Adipose tissue (tissue), 3 donors: ENCODE data around the gene IGSF21. TPM values are rescaled to one million over a fixed set of nuclear protein-coding genes. Genes with fewer than 3 reads are reported as not detected.

ENCODE experiments used
- H3K27ac ChIP-seq: one replicate; pipeline ENCODE4 v1.5.1; 2013; ENCODE audit warnings: low read depth, low read length
- whole genome bisulfite sequencing, 3 donors: extraction: QIAGEN DNeasy Blood & Tissue Kit; methylation state at CpG; one replicate each; pipeline ENCODE4 v1.1.7; 2013; 5-methylcytosine and 5-hydroxymethylcytosine counted together
- polyA plus RNA-seq, 3 donors: library from polyadenylated mRNA; stranded (reverse); fragments of 200-250 nt; gene quantifications; one replicate each; pipeline ENCODE4 v1.2.3, GENCODE V29; 2013
- donor health status: healthy with polysubstance abuse.
- donor health status: Bipolar disorder and iron deficiency.
- donor health status: healthy.

IGSF21 gene
- polyA plus RNA-seq, 3 donors = 0.46 to 0.90 (median 0.48) TPM

GRCh38 chr1:18111605-18112297, 4.2 kb downstream of the IGSF21 start:
- no peak overlapping the region for H3K27ac ChIP-seq
- 42 to 53% (median 46%) methylated on average over 12 of the region's 12 CpGs for WGBS, 3 donors

- WGBS, 3 donors = 81 to 84% (median 81%) methylated on average over 3 of the region's 3 CpGs
- H3K27ac ChIP-seq = no peak overlapping the region
These were observed 5.0 kb downstream of the IGSF21 start for GRCh38 chr1:18112611-18113010.

- no peak overlapping the region for H3K27ac ChIP-seq
- WGBS, 3 donors = 67 to 77% (median 70%) methylated on average over 3 of the region's 3 CpGs
These were observed 7.3 kb downstream of the IGSF21 start for GRCh38 chr1:18114726-18115410.

- no peak overlapping the region for H3K27ac ChIP-seq
- 87 to 94% (median 90%) methylated on average over 1 of the region's 1 CpG for WGBS, 3 donors
These were observed 9.2 kb downstream of the IGSF21 start for GRCh38 chr1:18116777-18117176.

- H3K27ac ChIP-seq = no peak overlapping the region
- 25 to 41% (median 39%) methylated on average over 13 of the region's 13 CpGs for WGBS, 3 donors
These were observed 10.5 kb downstream of the IGSF21 start for GRCh38 chr1:18118078-18118477.

- H3K27ac ChIP-seq = no peak overlapping the region
- 24 to 36% (median 34%) methylated on average over 3 of the region's 3 CpGs for WGBS, 3 donors
These were observed 10.9 kb downstream of the IGSF21 start for GRCh38 chr1:18118491-18118890.

- H3K27ac ChIP-seq = no peak overlapping the region
- 71 to 77% (median 73%) methylated on average over 3 of the region's 3 CpGs for WGBS, 3 donors
These were observed 11.7 kb downstream of the IGSF21 start for GRCh38 chr1:18119289-18119688.

GRCh38 chr1:18119771-18120377, 12.3 kb downstream of the IGSF21 start:
- WGBS, 3 donors = 21 to 43% (median 39%) methylated on average over 6 of the region's 6 CpGs
- no peak overlapping the region for H3K27ac ChIP-seq

GRCh38 chr1:18120638-18121037, 13.0 kb downstream of the IGSF21 start:
- no peak overlapping the region for H3K27ac ChIP-seq
- WGBS, 3 donors = 64 to 83% (median 69%) methylated on average over 8 of the region's 8 CpGs

GRCh38 chr1:18121072-18121820, 13.6 kb downstream of the IGSF21 start:
- H3K27ac ChIP-seq = no peak overlapping the region
- WGBS, 3 donors = 82 to 89% (median 89%) methylated on average over 11 of the region's 11 CpGs

- 44 to 67% (median 63%) methylated on average over 3 of the region's 3 CpGs for WGBS, 3 donors
- no peak overlapping the region for H3K27ac ChIP-seq
These were observed 15.9 kb downstream of the IGSF21 start for GRCh38 chr1:18123467-18123992.

GRCh38 chr1:18124977-18125376, 17.4 kb downstream of the IGSF21 start:
- no peak overlapping the region for H3K27ac ChIP-seq
- WGBS, 3 donors = 79 to 93% (median 86%) methylated on average over 4 of the region's 4 CpGs

GRCh38 chr1:18126616-18127015, 19.0 kb downstream of the IGSF21 start:
- WGBS, 3 donors = 62 to 78% (median 63%) methylated on average over 5 of the region's 5 CpGs
- no peak overlapping the region for H3K27ac ChIP-seq

GRCh38 chr1:18128298-18128697, 20.7 kb downstream of the IGSF21 start:
- 20 to 53% (median 47%) methylated on average over 4 of the region's 4 CpGs for WGBS, 3 donors
- H3K27ac ChIP-seq = no peak overlapping the region

- WGBS, 3 donors = 51 to 58% (median 53%) methylated on average over 3 of the region's 3 CpGs
- H3K27ac ChIP-seq = no peak overlapping the region
These were observed 22.8 kb downstream of the IGSF21 start for GRCh38 chr1:18130356-18130755.

GRCh38 chr1:18132022-18132710, 24.6 kb downstream of the IGSF21 start:
- H3K27ac ChIP-seq = no peak overlapping the region
- 51 to 80% (median 73%) methylated on average over 2 of the region's 2 CpGs for WGBS, 3 donors

- no peak overlapping the region for H3K27ac ChIP-seq
- WGBS, 3 donors = 48 to 53% (median 49%) methylated on average over 16 of the region's 16 CpGs
These were observed 25.3 kb downstream of the IGSF21 start for GRCh38 chr1:18132711-18133541.
